Fibroblast of skin of right biceps (primary cell): ENCODE measurements around the gene ANKRD24.
"Not testable (repeated sequence)": the region's sequence is repeated elsewhere in the genome, so short reads cannot be mapped to it uniquely, and the experiment has no call there.

Experiments
- DNase-seq: peaks from one replicate; pipeline ENCODE4 v3.0.0-alpha.2; 2013

The ANKRD24 gene

DNA sequence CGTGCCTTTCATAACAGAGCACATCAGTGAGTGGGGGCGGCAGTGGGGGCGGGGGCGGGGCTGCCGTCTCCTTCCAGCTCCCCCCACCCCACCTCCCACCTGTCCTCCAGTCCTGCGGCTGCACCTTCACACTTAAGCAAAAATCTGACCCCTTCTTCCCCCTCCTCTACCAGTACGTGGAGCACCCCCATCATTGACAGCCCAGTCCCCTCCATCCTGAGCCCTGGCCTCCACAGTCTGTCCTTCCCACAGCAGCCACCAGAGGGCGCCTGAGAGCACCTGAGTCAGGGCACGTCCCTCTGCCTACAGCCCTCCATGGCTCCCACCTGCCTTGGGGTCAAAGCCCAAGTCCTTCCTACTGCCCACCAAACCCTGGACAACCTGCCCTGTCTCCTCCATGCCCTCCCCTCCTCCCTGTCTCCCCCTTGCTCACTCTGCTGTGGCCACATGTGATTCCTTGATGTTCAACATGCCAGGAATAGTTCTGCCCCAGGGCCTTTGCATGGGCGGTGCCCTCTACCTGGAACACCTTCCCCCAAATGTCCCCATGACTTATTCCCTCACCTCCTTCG is 50.9 kb downstream of the ANKRD24 start:
- DNase-seq: peak; percentile 19

GRCh38 chr19:4234142-4234861 is 51.8 kb downstream of the ANKRD24 start:
- no peak for DNase-seq

DNA sequence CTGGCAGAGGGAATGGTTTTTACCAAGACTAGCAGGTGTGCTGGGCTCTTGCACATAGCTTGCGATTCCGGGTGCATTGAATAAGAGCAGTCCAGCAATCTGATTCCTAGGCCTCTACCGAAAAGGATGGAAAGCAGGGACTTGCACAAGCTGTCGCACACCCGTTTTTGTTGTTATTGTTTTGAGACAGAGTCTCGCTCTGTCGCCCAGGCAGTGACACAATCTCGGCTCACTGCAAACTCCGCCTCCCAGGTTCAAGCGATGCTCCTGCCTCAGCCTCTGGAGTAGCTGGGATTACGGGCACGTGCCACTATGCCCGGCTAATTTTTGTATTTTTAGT is 52.3 kb downstream of the ANKRD24 start:
- DNase-seq: no peak

DNA sequence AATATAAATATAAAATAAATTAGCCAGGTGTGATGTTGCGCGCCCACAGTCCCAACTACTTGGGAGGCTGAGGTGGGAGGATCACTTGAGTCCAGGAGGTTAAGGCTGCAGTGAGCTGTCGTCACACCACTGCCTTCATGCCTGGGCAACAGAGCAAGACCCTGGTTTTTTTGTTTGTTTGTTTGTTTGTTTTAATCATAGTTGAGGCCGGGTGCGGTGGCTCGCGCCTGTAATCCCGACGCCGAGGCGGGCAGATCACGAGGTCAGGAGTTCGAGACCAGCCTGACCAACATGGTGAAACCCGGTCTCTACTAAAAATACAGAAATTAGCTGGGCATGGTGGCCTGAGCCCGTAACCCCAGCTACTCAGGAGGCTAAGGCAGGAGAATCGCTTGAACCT is 55.0 kb downstream of the ANKRD24 start:
- DNase-seq: not testable (repeated sequence)

- no peak for DNase-seq
Observed at GRCh38 chr19:4238831-4239230, 56.3 kb downstream of the ANKRD24 start.

DNA sequence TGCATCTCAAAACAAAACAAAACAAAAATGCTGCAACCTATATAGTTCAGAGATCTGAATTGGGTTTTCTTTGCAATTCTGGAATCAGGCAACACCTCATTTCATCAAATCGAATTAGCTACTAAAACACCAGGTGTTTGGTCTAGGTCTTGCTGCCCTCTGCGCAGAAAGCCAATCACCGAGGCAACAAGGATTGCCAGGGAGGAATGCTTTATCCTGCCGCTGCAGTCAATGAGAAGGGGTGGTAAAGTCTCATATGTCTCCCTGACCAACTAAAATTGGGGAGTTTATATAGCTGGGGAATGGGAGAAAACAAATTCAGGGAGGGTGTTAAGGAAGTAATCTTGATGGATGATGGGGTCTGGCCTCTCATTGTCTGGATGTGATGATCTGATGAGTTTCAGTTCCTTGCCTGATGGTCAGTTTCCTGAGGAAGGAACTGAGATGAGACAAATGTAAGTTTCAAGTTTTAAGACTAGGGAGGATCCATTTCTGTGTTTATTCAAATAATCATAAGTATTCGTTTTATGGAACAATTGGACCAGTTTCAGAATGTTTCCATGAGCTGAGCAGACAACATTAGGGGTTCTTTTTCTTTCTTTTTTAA is 59.4 kb downstream of the ANKRD24 start:
- DNase-seq: no peak

DNA sequence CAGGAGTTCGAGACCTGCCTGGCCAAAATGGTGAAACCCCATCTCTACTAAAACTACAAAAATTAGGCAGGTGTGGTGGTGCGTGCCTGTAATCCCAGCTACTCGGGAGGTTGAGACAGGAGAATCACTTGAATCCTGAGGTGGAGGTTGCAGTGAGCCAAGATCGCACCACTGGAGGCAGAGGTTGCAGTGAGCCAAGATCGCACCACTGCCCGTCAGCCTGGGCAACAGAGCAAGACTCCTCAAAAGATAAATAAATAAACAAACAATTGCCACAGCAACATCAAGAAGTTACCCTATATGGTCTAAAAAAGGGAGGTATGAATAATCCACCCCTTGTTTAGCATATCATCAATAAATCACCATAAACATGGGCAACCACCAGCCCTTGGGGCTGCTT is 63.4 kb downstream of the ANKRD24 start:
- not testable (repeated sequence) for DNase-seq

- peak; percentile 100 for DNase-seq
Observed at GRCh38 chr19:4246767-4247593, 64.5 kb downstream of the ANKRD24 start, which contains the start of gene YJU2. Gene YJU2 (plus strand): TSS chr19:4247080. CDS start chr19:4247147, 67 bp downstream.

GRCh38 chr19:4256563-4256962 is 74.1 kb downstream of the ANKRD24 start:
- DNase-seq: no peak

DNA sequence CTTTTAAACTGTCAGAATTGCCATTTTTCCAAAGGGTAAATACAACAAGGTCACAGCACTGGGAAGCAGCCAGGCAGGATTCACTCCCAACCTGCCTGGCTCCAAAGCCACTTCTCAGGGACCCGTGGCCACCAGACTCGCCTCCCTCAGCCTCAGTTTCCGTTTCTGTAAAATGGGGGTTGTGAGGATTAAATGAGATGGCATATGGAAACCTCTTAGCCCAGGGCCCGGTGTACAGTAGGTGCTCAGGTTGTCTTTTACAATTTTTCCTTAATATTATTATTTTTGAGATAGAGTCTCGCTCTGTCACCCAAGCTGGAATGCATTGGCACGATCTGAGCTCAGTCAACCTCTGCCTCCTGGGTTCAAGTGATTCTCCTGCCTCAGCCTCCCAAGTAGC is 74.5 kb downstream of the ANKRD24 start:
- DNase-seq: no peak

DNA sequence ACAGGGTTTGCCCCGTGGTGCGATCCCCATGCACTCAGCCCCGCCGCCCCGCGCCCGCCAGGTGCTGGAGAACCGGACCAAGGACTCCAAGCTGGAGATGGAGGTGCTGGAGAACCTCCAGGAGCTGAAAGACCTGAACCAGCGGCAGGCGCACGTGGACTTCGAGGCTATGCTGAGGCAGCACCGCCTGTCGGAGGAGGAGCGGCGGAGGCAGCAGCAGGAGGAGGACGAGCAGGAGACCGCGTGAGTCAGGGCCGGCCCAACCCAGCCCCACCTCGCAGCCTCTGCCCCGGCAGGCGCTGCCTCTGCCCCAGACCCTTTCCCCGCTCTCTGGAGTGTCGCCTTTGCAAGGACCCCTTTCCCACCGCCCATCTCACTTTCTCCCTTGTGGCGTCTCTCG is 75.7 kb downstream of the ANKRD24 start:
- no peak for DNase-seq

GRCh38 chr19:4260613-4261191 is 78.2 kb downstream of the ANKRD24 start:
- DNase-seq: no peak

- no peak for DNase-seq
Observed at GRCh38 chr19:4264812-4265211, 82.3 kb downstream of the ANKRD24 start.

- DNase-seq: no peak
Observed at GRCh38 chr19:4266253-4267000, 83.9 kb downstream of the ANKRD24 start.

- peak; percentile 45 for DNase-seq
Observed at GRCh38 chr19:4267101-4267900, 84.8 kb downstream of the ANKRD24 start.

DNA sequence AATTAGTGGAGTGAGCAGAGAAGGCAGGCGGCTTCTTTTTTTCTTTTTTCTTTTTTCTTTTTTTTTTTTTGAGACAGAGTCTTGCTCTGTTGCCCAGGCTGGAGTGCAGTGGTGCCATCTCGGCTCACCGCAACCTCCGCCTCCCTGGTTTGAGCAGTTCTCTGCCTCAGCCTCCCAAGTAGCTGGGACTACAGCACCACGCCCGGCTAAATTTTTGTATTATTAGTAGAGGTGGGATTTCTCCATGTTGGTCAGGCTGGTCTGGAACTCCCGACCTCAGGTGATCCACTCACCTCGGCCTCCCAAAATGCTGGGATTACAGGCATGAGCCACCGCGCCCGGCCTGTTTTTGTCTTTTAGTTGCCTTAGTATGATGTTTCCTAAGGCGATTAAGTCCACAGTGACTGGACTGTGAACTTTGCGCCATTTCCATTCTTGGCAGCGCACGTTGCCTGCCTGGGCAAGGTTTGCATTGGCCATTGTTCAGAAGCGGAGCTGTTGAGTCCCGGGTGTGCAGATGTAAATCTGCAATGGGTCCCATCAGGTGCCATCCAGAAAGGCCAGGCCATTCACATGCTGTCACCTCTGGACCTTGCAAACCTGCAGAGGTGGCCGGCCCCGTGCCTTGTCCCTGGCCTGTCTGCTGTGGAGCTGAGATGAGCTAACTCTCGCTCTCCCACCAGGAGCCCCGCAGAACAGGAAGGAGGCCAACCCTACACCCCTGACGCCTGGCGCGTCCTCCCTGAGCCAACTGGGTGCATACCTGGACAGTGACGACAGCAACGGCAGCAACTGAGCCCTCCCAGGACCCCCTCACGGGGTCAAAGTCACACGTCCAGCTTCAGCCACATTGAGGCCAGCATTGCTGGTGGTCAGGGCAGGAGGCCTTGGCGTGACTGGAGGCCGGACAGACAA is 85.7 kb downstream of the ANKRD24 start:
- DNase-seq: no peak

DNA sequence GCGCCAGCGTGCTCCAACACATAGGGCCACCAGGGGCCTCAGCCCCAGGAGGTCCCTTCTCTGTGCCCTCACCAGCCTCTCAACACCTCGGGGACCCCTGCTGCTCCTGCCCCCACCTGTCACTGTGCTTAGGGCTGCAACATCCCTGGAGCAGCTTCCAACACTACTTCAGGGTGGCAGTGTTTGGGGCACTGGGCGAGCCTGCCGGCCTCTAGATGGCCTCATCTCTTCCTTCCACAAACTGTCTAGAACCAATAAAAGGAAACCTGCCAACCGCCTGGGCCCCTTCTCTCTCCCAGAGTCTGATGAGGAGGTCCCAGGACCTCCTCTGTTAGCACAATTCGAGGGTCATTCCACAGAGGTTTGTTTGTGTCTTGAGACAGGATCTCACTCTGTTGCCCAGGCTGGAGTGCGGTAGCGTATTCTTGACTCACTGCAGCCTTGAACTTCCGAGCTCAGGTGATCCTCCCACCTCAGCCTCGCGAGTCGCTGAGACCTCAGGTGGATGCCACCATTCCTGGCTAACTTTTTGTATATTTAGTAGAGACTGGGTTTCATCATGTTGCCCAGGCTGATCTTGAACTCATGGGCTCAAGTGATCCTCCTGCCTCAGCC is 86.4 kb downstream of the ANKRD24 start:
- DNase-seq: no peak

DNA sequence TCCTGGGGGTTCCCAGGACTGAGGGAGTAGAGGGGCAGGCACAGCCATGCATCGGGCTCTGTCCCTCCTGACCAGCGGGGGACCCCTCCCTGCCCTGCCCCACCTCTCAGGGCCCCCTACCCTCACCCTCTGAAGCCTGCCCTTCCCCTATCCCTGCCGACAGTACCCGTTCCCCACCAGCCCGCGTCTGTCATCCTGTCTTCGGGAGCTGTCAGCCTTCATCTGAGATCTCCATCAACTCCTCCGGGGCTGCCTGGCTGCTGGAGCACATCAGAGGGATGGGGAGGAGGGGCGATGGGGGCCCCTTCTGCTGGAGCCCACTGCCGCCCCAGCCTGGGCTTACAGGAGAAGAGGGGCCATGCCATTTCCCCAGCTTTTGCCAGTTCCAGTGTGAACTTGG is 90.4 kb downstream of the ANKRD24 start:
- DNase-seq: no peak

DNA sequence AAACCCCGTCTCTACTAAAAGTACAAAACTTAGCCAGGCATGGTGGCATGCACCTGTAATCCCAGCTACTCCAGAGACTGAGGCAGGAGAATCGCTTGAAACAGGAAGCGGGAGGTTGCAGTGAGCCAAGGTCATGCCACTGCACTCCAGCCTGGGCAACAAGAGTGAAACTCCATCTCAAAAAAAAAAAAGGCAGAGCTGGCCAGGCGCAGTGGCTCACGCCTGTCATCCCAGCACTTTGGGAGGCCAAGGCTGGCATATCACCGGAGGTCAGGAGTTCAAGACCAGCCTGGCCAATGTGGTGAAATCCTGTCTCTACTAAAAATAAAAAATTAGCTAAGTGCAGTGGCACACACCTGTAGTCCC is 91.8 kb downstream of the ANKRD24 start:
- DNase-seq: not testable (repeated sequence)
